ENCODE data around the gene AMY1C.
"Not testable (repeated sequence)": the region's sequence is repeated elsewhere in the genome, so short reads cannot be mapped to it uniquely, and the experiment has no call there.

AMY1C gene

GRCh38 chr1:103749598-103749997, at the start of gene AMY1C:
TSS of gene AMY1C (plus strand) at chr1:103749898. CDS start at chr1:103750470, 572 bp downstream.
- not testable (repeated sequence) for FAIRE-seq; DNase-seq (ENCODE audit: insufficient read length, low spot score)

- not testable (repeated sequence) for FAIRE-seq; DNase-seq (ENCODE audit: insufficient read length, low spot score)
Measured at GRCh38 chr1:103700669-103701068, 49.0 kb upstream of the AMY1C start.

GRCh38 chr1:103701256-103701655, 48.4 kb upstream of the AMY1C start:
- FAIRE-seq; DNase-seq (ENCODE audit: insufficient read length, low spot score): not testable (repeated sequence)

- FAIRE-seq; DNase-seq (ENCODE audit: insufficient read length, low spot score): not testable (repeated sequence)
Measured at GRCh38 chr1:103707670-103708069, 42.0 kb upstream of the AMY1C start.

- DNase-seq (ENCODE audit: insufficient read length, low spot score); FAIRE-seq: not testable (repeated sequence)
Measured at GRCh38 chr1:103710381-103710780, 39.3 kb upstream of the AMY1C start.

GRCh38 chr1:103717404-103717803, 32.3 kb upstream of the AMY1C start:
- not testable (repeated sequence) for DNase-seq (ENCODE audit: insufficient read length, low spot score); FAIRE-seq

- FAIRE-seq; DNase-seq (ENCODE audit: insufficient read length, low spot score): not testable (repeated sequence)
Measured at GRCh38 chr1:103721473-103721872, 28.2 kb upstream of the AMY1C start.

GRCh38 chr1:103735334-103735733, 14.4 kb upstream of the AMY1C start:
- DNase-seq (ENCODE audit: insufficient read length, low spot score); FAIRE-seq: not testable (repeated sequence)

- not testable (repeated sequence) for FAIRE-seq; DNase-seq (ENCODE audit: insufficient read length, low spot score)
Measured at GRCh38 chr1:103738031-103738430, 11.7 kb upstream of the AMY1C start.

GRCh38 chr1:103744449-103744848, 5.2 kb upstream of the AMY1C start:
- DNase-seq (ENCODE audit: insufficient read length, low spot score); FAIRE-seq: not testable (repeated sequence)

- not testable (repeated sequence) for DNase-seq (ENCODE audit: insufficient read length, low spot score); FAIRE-seq
Measured at GRCh38 chr1:103745040-103745439, 4.7 kb upstream of the AMY1C start.

GRCh38 chr1:103748273-103748672, 1.4 kb upstream of the AMY1C start:
- FAIRE-seq; DNase-seq (ENCODE audit: insufficient read length, low spot score): not testable (repeated sequence)

GRCh38 chr1:103761896-103762295, 12.2 kb downstream of the AMY1C start:
- FAIRE-seq (no peak), DNase-seq (ENCODE audit: insufficient read length, low spot score) (no peak)

- no peak for FAIRE-seq
- no peak for DNase-seq (ENCODE audit: insufficient read length, low spot score)
Measured at GRCh38 chr1:103779932-103780331, 30.2 kb downstream of the AMY1C start.

- DNase-seq (ENCODE audit: insufficient read length, low spot score): no peak
- FAIRE-seq: no peak
Measured at GRCh38 chr1:103783944-103784377, 34.3 kb downstream of the AMY1C start.

- FAIRE-seq: no peak
Measured at GRCh38 chr1:103788377-103788776, 38.7 kb downstream of the AMY1C start.

GRCh38 chr1:103790172-103790571, 40.5 kb downstream of the AMY1C start:
- FAIRE-seq (no peak), DNase-seq (ENCODE audit: insufficient read length, low spot score) (no peak)

More at GRCh38 chr1:103788377-103788776, 38.7 kb downstream of the AMY1C start:
- DNase-seq (ENCODE audit: insufficient read length, low spot score): no peak

Measured in GM19239 (cell line).